Trophoblast cell (in vitro differentiated cells and primary cell): Measurements from ENCODE around the gene CCDC188.
A peak's percentile ranks its signal among the peaks of the same experiment; 100 is the strongest.

Experiments used
- DNase-seq, 2 donors: peaks; one replicate each; pipeline ENCODE4 v3.0.0-alpha.2; 2016
- H2AFZ ChIP-seq: 2 replicates; pipeline ENCODE4 v1.6.1; 2013; ENCODE audit warnings: low read length, moderate library complexity, mild to moderate bottlenecking; ENCODE audit not compliant: insufficient read depth, poor library complexity
- H2AK5ac ChIP-seq: 2 replicates; pipeline ENCODE4 v1.6.1; 2013; ENCODE audit warnings: mild to moderate bottlenecking, low read length
- H2BK120ac ChIP-seq: 2 replicates; pipeline ENCODE4 v1.6.1; 2013; ENCODE audit warnings: low read length, mild to moderate bottlenecking, moderate library complexity; ENCODE audit not compliant: insufficient read depth, poor library complexity
- H2BK12ac ChIP-seq: 2 replicates; pipeline ENCODE4 v1.6.1; 2013; ENCODE audit warnings: mild to moderate bottlenecking, low read length, moderate library complexity
- H2BK5ac ChIP-seq: 2 replicates; pipeline ENCODE4 v1.6.1; 2013; ENCODE audit warnings: low read length, low read depth, moderate library complexity, mild to moderate bottlenecking; ENCODE audit not compliant: poor library complexity
- H3K14ac ChIP-seq: 2 replicates; pipeline ENCODE4 v1.6.1; 2013; ENCODE audit warnings: mild to moderate bottlenecking, low read length
- H3K18ac ChIP-seq: 2 replicates; pipeline ENCODE4 v1.6.1; 2013; ENCODE audit warnings: mild to moderate bottlenecking, low read length
- H3K23ac ChIP-seq: 2 replicates; pipeline ENCODE4 v1.6.1; 2013; ENCODE audit warnings: low read length
- H3K27ac ChIP-seq: 2 replicates; pipeline ENCODE4 v1.5.1; 2013; ENCODE audit warnings: low read depth, mild to moderate bottlenecking, inconsistent platforms, low read length, moderate library complexity
- H3K27me3 ChIP-seq: 2 replicates; pipeline ENCODE4 v1.6.1; 2013; ENCODE audit warnings: inconsistent platforms, mild to moderate bottlenecking, low read length, moderate library complexity; ENCODE audit not compliant: insufficient read depth
- H3K36me3 ChIP-seq, 2 experiments: 1 replicate in 1 of 2; 2 replicates in 1 of 2; pipeline ENCODE4 v1.6.1; 2013; ENCODE audit warnings: low read length in 2 of 2, mild to moderate bottlenecking in 2 of 2, moderate library complexity in 1 of 2; ENCODE audit not compliant: insufficient read depth in 2 of 2, control insufficient read depth in 1 of 2
- H3K4ac ChIP-seq: 2 replicates; pipeline ENCODE4 v1.6.1; 2013; ENCODE audit warnings: low read depth, mild to moderate bottlenecking, low read length, moderate library complexity
- H3K4me1 ChIP-seq, 2 experiments: 1 replicate in 1 of 2; 2 replicates in 1 of 2; pipeline ENCODE4 v1.6.1; 2013; ENCODE audit warnings: low read length in 2 of 2, mild to moderate bottlenecking in 2 of 2, moderate library complexity in 1 of 2; ENCODE audit not compliant: insufficient read depth in 2 of 2, control insufficient read depth in 1 of 2
- H3K4me2 ChIP-seq: 2 replicates; pipeline ENCODE4 v1.6.1; 2013; ENCODE audit warnings: inconsistent platforms, mild to moderate bottlenecking, low read length, moderate library complexity
- H3K4me3 ChIP-seq: 2 replicates; pipeline ENCODE4 v1.5.1; 2013; ENCODE audit warnings: mild to moderate bottlenecking, low read depth, low read length, inconsistent platforms
- H3K79me1 ChIP-seq: one replicate; pipeline ENCODE4 v1.6.1; 2013; ENCODE audit warnings: low read length
- H3K79me2 ChIP-seq: 2 replicates; pipeline ENCODE4 v1.6.1; 2013; ENCODE audit warnings: low read length, mild to moderate bottlenecking; ENCODE audit not compliant: control insufficient read depth, insufficient read depth, poor library complexity
- H3K9ac ChIP-seq: 2 replicates; pipeline ENCODE4 v1.6.1; 2013; ENCODE audit warnings: mild to moderate bottlenecking, low read length
- H3K9me3 ChIP-seq: 2 replicates; pipeline ENCODE4 v1.6.1; 2013; ENCODE audit warnings: low read depth, mild to moderate bottlenecking, control low read depth, inconsistent platforms, low read length; ENCODE audit not compliant: insufficient read depth
- H4K12ac ChIP-seq: 2 replicates; pipeline ENCODE4 v1.6.1; 2013; ENCODE audit warnings: low read depth, mild to moderate bottlenecking, low read length, moderate library complexity
- H4K8ac ChIP-seq: 2 replicates; pipeline ENCODE4 v1.6.1; 2013; ENCODE audit warnings: low read depth, mild to moderate bottlenecking, low read length, moderate library complexity
- H4K91ac ChIP-seq: one replicate; pipeline ENCODE4 v1.6.1; 2013; ENCODE audit warnings: low read depth, mild to moderate bottlenecking, low read length, moderate library complexity
- WGBS: extraction: QIAGEN DNeasy Blood & Tissue Kit; methylation state at CpG from one replicate; pipeline ENCODE4 v1.1.7; 2013; ENCODE audit warnings: missing lambda C conversion rate; ENCODE audit not compliant: insufficient read length, insufficient coverage; ENCODE audit errors: extremely low coverage; 5-methylcytosine and 5-hydroxymethylcytosine counted together

CCDC188 gene

GRCh38 chr22:20145206-20145831 lies 5.5 kb downstream of the CCDC188 start:
- H2BK120ac ChIP-seq, result peak overlapping the region; percentile 27
- no peak overlapping the region for H4K8ac ChIP-seq
- H3K4me1 ChIP-seq, result peaks cover 13 to 15% of the 10 kb centered on the region in 2 experiments
- H2BK12ac ChIP-seq, result no peak overlapping the region
- no peak overlapping the region for H2AFZ ChIP-seq
- DNase-seq, result no peak
- no peak overlapping the region for H4K91ac ChIP-seq
- no peak overlapping the region for H3K4me2 ChIP-seq
- no peak overlapping the region for H3K4me3 ChIP-seq
- H3K79me1 ChIP-seq, result peaks cover 7% of the 10 kb centered on the region
- peaks cover 15 to 21% of the 10 kb centered on the region in 2 experiments for H3K36me3 ChIP-seq
- no peak overlapping the region for H3K27ac ChIP-seq
- no peaks in the 10 kb centered on the region for H3K27me3 ChIP-seq
- no peaks in the 10 kb centered on the region for H3K79me2 ChIP-seq
- no peak overlapping the region for H2AK5ac ChIP-seq
- no peak overlapping the region for H3K14ac ChIP-seq
- WGBS, result no CpG with 5 or more reads among the region's 22 CpGs
- no peak overlapping the region for H3K9ac ChIP-seq
- H3K4ac ChIP-seq, result no peak overlapping the region
- no peak overlapping the region for H4K12ac ChIP-seq
- H3K9me3 ChIP-seq, result no peaks in the 10 kb centered on the region
- H3K18ac ChIP-seq, result peak overlapping the region; percentile 15
- H3K23ac ChIP-seq, result no peak overlapping the region
- no peak overlapping the region for H2BK5ac ChIP-seq

GRCh38 chr22:20143883-20144665 lies 6.8 kb downstream of the CCDC188 start:
- Histone ChIP-seq H3K36me3 (peaks cover 22 to 28% of the 10 kb centered on the region in 2 experiments), H3K4me2 (no peak overlapping the region), H3K79me2 (no peaks in the 10 kb centered on the region), H3K4me1 (peaks cover 13 to 15% of the 10 kb centered on the region in 2 experiments), H3K9me3 (no peaks in the 10 kb centered on the region), H4K91ac (no peak overlapping the region), H2AFZ (no peak overlapping the region), H3K27ac (no peak overlapping the region), H4K12ac (no peak overlapping the region), H2BK5ac (no peak overlapping the region), H3K4me3 (no peak overlapping the region), H3K18ac (no peak overlapping the region), H3K14ac (no peak overlapping the region), H3K4ac (no peak overlapping the region), H2AK5ac (no peak overlapping the region), H3K9ac (no peak overlapping the region), H3K27me3 (no peaks in the 10 kb centered on the region), H3K79me1 (peaks cover 7% of the 10 kb centered on the region), H2BK120ac (no peak overlapping the region), H2BK12ac (no peak overlapping the region), H4K8ac (no peak overlapping the region), H3K23ac (no peak overlapping the region)
- no CpG with 5 or more reads among the region's 19 CpGs for WGBS
- DNase-seq, result no peak

GRCh38 chr22:20142711-20143621 lies 7.9 kb downstream of the CCDC188 start:
- H4K91ac ChIP-seq, result peak overlapping the region; percentile 50
- no peak overlapping the region for H2AFZ ChIP-seq
- peaks cover 22 to 28% of the 10 kb centered on the region in 2 experiments for H3K36me3 ChIP-seq
- no peak overlapping the region for H3K23ac ChIP-seq
- H2AK5ac ChIP-seq, result no peak overlapping the region
- H3K4me3 ChIP-seq, result no peak overlapping the region
- H3K4ac ChIP-seq, result no peak overlapping the region
- peaks cover 13 to 15% of the 10 kb centered on the region in 2 experiments for H3K4me1 ChIP-seq
- no peaks in the 10 kb centered on the region for H3K27me3 ChIP-seq
- H3K4me2 ChIP-seq, result no peak overlapping the region
- H3K79me1 ChIP-seq, result peaks cover 7% of the 10 kb centered on the region
- DNase-seq, result peak; percentile 67 to 71
- H2BK12ac ChIP-seq, result no peak overlapping the region
- H3K27ac ChIP-seq, result no peak overlapping the region
- H3K9ac ChIP-seq, result no peak overlapping the region
- H3K79me2 ChIP-seq, result no peaks in the 10 kb centered on the region
- H2BK5ac ChIP-seq, result no peak overlapping the region
- no CpG with 5 or more reads among the region's 65 CpGs for WGBS
- H2BK120ac ChIP-seq, result no peak overlapping the region
- H3K14ac ChIP-seq, result no peak overlapping the region
- no peak overlapping the region for H4K8ac ChIP-seq
- H3K18ac ChIP-seq, result no peak overlapping the region
- H4K12ac ChIP-seq, result no peak overlapping the region
- H3K9me3 ChIP-seq, result no peaks in the 10 kb centered on the region
